ENCODE data around the gene PTPRN2.

PTPRN2 gene

GRCh38 chr7:157863906-157864810 lies 723.5 kb downstream of the PTPRN2 start:
- in situ Hi-C loops (cut with MboI; ENCODE audit: low pct_unique_long_range_greater_than_20kb, low sequenced_read_pairs, unreplicated experiment), result no loop called here
- TF ChIP-seq CTCF (IDR thresholded peaks at IDR 0.05; ENCODE audit: extremely low read depth, insufficient read depth, missing control alignments), result no peak
- no peak for DNase-seq (ENCODE audit: low spot score)

- in situ Hi-C loops (cut with MboI; ENCODE audit: low pct_unique_long_range_greater_than_20kb, low sequenced_read_pairs, unreplicated experiment), result no loop called here
- no peak for DNase-seq (ENCODE audit: low spot score)
- TF ChIP-seq CTCF (IDR thresholded peaks at IDR 0.05; ENCODE audit: extremely low read depth, insufficient read depth, missing control alignments), result no peak
Observed at GRCh38 chr7:157863176-157863575, 724.4 kb downstream of the PTPRN2 start.

GRCh38 chr7:157862731-157863130 lies 724.9 kb downstream of the PTPRN2 start:
- TF ChIP-seq CTCF (IDR thresholded peaks at IDR 0.05; ENCODE audit: extremely low read depth, insufficient read depth, missing control alignments), result no peak
- in situ Hi-C loops (cut with MboI; ENCODE audit: low pct_unique_long_range_greater_than_20kb, low sequenced_read_pairs, unreplicated experiment), result no loop called here
- DNase-seq (ENCODE audit: low spot score), result no peak

GRCh38 chr7:157861551-157861950 lies 726.1 kb downstream of the PTPRN2 start:
- no peak for DNase-seq (ENCODE audit: low spot score)
- in situ Hi-C loops (cut with MboI; ENCODE audit: low pct_unique_long_range_greater_than_20kb, low sequenced_read_pairs, unreplicated experiment), result no loop called here
- TF ChIP-seq CTCF (IDR thresholded peaks at IDR 0.05; ENCODE audit: extremely low read depth, insufficient read depth, missing control alignments), result no peak

- DNase-seq (ENCODE audit: low spot score), result no peak
- in situ Hi-C loops (cut with MboI; ENCODE audit: low pct_unique_long_range_greater_than_20kb, low sequenced_read_pairs, unreplicated experiment), result no loop called here
- TF ChIP-seq CTCF (IDR thresholded peaks at IDR 0.05; ENCODE audit: extremely low read depth, insufficient read depth, missing control alignments), result no peak
Observed at GRCh38 chr7:157861031-157861491, 726.6 kb downstream of the PTPRN2 start.

GRCh38 chr7:157860406-157860805 lies 727.2 kb downstream of the PTPRN2 start:
- no peak for DNase-seq (ENCODE audit: low spot score)
- in situ Hi-C loops (cut with MboI; ENCODE audit: low pct_unique_long_range_greater_than_20kb, low sequenced_read_pairs, unreplicated experiment), result no loop called here
- no peak for TF ChIP-seq CTCF (IDR thresholded peaks at IDR 0.05; ENCODE audit: extremely low read depth, insufficient read depth, missing control alignments)
